ENCODE measurements around the gene ANKRD39. TPM values are rescaled to one million over a fixed set of nuclear protein-coding genes. Genes with fewer than 3 reads are reported as not detected.

ANKRD39 gene
- total and polyA plus RNA-seq, 9 of the 15 experiments (the other 6 are each of a cell fraction or from before 2014, with no cell fraction given): 8.2 to 33.1 (median 23.8) TPM

DNA sequence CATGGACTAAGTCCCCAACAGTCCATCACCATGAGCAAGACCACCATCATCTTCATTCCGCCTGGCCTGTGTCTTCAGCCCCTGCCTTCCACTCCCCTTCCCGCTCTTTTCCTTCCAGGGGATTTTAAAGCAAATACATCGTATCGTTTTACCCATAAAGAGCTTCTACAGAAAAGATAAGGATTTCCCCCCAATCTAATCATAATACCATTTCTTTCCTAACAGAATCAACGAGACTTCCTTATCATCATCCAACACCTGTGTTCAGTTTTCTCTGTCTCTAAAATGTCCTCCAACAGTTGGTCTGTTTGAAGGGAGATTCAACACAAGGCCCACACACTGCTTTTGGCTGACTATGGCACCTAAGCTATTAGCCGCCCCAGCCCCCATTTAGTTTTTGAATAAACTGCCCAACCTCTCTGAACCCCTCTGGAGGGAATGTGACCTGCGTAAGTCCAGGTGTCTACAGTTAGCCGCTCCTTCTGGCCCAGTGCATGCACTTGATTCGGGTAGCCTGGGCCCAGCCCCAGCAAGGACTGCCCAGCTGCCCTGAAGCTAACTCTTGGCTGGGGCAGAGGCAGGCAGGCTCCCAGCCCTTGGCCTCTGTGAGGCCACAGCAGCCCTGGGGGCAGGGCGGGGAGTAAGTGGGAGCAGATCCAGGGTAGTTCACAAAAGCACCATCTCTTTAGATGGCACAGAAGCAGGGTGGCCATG is 37.4 kb upstream of the ANKRD39 start (continued):
- TF ChIP-seq, protein P1, sequence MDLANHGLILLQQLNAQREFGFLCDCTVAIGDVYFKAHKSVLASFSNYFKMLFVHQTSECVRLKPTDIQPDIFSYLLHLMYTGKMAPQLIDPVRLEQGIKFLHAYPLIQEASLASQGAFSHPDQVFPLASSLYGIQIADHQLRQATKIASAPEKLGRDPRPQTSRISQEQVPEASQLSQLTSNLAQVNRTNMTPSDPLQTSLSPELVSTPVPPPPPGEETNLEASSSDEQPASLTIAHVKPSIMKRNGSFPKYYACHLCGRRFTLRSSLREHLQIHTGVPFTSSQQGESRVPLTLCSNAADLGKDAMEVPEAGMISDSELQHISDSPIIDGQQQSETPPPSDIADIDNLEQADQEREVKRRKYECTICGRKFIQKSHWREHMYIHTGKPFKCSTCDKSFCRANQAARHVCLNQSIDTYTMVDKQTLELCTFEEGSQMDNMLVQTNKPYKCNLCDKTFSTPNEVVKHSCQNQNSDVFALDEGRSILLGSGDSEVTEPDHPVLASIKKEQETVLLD (IDR thresholded peaks at IDR 0.05): peak; percentile 87
- TF ChIP-seq HSF4 (CRISPR knock-in tag; IDR thresholded peaks at IDR 0.05; ENCODE audit: borderline replicate concordance) (peak; percentile 24; the same call in 1 of the 2 replicates), BRF1 (IDR thresholded peaks at IDR 0.05; ENCODE audit: borderline replicate concordance, extremely low read depth, insufficient read length) (no peak), KAT7 (CRISPR knock-in tag; IDR thresholded peaks at IDR 0.05; ENCODE audit: borderline replicate concordance) (no peak), OTX1 (CRISPR knock-in tag; IDR thresholded peaks at IDR 0.05) (no peak), ZNF589 (CRISPR knock-in tag; IDR thresholded peaks at IDR 0.05; ENCODE audit: low read depth) (0 out of 2 replicates have a peak, but pooled peaks have one; percentile 17), RBM17 (IDR thresholded peaks at IDR 0.05; ENCODE audit: borderline replicate concordance, low read depth, low read length) (no peak), NFXL1 (CRISPR knock-in tag; IDR thresholded peaks at IDR 0.05) (0 out of 2 replicates have a peak, but pooled peaks have one; percentile 15), HCFC1 (IDR thresholded peaks at IDR 0.05; ENCODE audit: low read depth, low read length) (peak; percentile 11; the same call in 1 of the 2 replicates), CBFA2T2 (conservative IDR thresholded peaks at IDR 0.05) (peak; percentile 94)
- TF ChIP-seq, protein P2, sequence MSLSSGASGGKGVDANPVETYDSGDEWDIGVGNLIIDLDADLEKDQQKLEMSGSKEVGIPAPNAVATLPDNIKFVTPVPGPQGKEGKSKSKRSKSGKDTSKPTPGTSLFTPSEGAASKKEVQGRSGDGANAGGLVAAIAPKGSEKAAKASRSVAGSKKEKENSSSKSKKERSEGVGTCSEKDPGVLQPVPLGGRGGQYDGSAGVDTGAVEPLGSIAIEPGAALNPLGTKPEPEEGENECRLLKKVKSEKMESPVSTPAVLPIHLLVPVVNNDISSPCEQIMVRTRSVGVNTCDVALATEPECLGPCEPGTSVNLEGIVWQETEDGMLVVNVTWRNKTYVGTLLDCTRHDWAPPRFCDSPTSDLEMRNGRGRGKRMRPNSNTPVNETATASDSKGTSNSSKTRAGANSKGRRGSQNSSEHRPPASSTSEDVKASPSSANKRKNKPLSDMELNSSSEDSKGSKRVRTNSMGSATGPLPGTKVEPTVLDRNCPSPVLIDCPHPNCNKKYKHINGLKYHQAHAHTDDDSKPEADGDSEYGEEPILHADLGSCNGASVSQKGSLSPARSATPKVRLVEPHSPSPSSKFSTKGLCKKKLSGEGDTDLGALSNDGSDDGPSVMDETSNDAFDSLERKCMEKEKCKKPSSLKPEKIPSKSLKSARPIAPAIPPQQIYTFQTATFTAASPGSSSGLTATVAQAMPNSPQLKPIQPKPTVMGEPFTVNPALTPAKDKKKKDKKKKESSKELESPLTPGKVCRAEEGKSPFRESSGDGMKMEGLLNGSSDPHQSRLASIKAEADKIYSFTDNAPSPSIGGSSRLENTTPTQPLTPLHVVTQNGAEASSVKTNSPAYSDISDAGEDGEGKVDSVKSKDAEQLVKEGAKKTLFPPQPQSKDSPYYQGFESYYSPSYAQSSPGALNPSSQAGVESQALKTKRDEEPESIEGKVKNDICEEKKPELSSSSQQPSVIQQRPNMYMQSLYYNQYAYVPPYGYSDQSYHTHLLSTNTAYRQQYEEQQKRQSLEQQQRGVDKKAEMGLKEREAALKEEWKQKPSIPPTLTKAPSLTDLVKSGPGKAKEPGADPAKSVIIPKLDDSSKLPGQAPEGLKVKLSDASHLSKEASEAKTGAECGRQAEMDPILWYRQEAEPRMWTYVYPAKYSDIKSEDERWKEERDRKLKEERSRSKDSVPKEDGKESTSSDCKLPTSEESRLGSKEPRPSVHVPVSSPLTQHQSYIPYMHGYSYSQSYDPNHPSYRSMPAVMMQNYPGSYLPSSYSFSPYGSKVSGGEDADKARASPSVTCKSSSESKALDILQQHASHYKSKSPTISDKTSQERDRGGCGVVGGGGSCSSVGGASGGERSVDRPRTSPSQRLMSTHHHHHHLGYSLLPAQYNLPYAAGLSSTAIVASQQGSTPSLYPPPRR (CRISPR knock-in tag; IDR thresholded peaks at IDR 0.05; ENCODE audit: borderline replicate concordance): no peak

Data from K562 (cell line).